Ishikawa (cell line): Measurements from ENCODE around the gene DPYD.

Experiments used
- EP300 ChIP-seq: IDR thresholded peaks from 2 replicates; pipeline ENCODE4 v1.6.1; 2012; ENCODE audit warnings: borderline replicate concordance
- ZBTB7A ChIP-seq: IDR thresholded peaks from 2 replicates; pipeline ENCODE4 v1.6.1; 2012; ENCODE audit warnings: low read depth

DNA sequence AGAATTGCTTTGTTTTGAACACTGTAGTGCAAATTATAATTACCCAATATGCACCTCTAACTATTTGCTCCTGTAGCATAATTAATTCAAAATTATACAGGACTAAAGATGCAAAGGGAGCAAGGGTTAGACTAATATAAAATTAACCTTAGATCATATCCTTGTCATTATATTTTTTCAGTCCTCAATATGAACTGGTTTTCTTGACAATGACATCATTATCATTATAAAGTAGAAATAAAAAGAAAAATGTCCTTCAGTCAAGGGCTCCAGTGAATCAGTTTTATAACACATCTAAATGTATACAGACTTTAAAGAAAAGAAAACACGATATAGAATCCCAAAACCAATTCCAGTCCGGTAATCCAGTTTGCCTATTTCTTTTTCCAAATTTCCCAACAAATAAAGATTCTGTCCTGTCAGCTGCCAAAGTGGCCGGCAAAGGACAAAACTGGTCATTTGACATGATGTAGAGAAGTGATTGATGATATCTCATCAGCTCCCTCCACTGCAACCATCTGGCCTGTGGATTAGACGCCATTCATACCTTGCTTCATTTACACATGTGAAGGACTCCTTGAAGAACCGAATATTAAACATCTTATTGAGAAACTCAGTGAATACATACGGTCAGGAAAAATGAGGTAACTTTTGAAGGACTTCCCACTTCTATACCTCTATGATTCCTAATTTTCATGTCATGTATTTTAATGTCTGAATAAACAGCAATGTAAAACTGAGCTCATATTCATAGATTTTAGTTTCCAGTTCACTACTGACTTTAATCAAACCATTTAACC, 15.5 kb downstream of the DPYD start:
- TF ChIP-seq EP300 (no peak), ZBTB7A (no peak)
